Stimulated activated CD4-positive, alpha-beta T cell treated with anti-CD3 and anti-CD28 coated beads, Interleukin-12 subunit alpha, Interleukin-12 subunit beta, amount 100 ng/mL, for 48 hours (primary cell): Measurements from ENCODE around the gene KCNH2.

ENCODE experiments used
- DNase-seq, 3 donors: peaks; one replicate each; pipeline ENCODE4 v3.0.0-alpha.2; 2020; ENCODE audit warnings: low read depth in 2 of 3, low spot score in 1 of 3

Gene KCNH2

DNA sequence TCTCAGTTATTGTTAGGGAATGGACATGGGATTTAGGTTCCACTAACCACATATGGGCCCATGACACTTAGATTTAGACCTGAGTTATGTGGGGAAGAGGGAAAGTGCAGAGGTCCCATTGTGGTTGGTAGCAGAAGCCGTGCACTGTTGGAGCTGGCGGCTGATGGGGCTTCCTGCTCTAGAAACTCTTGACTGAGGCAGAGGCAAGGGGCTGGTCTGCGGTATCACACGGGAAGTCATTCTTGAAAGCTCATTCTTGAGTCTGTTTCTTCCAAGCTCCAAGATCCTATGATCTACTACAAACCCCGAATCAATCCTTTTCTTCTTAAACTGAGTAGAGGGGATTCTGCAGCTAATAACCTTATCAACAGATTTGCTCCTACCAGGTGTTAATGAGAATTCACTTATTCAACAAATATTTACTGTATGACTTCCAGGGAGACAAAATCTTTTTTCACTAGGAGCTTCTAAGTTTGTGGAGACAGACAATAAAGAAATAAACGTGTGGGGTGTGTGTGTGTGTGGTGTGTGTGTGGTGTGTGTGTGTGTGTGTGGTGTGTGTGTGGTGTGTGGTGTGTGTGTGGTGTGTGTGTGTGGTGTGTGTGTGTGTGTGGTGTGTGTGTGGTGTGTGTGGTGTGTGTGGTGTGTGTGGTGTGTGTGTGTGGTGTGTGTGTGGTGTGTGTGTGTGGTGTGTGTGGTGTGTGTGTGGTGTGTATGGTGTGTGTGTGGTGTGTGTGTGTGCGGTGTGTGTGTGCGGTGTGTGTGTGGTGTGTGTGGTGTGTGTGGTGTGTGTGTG is 68.7 kb downstream of the KCNH2 start:
- no peak for DNase-seq

DNA sequence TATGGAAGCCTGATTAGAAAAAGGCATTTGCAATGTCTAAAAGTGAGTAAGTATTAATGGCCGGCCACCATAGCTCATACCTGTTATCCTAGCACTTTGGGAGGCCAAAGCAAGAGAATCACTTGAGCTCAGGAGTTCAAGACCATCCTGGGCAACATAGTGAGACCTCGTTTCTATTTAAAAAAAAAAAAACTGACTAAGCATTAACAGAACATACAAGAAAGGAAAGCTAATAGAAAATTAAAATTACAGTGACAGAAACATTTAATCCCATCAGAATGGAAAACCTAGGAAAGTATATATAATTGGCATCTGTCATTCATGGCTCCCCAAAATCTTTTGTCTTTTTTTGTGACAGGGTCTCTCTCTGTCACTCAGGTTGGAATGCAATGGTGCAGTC is 69.9 kb downstream of the KCNH2 start:
- DNase-seq, result no peak

GRCh38 chr7:150904011-150904909 is 73.9 kb downstream of the KCNH2 start:
- no peak for DNase-seq

DNA sequence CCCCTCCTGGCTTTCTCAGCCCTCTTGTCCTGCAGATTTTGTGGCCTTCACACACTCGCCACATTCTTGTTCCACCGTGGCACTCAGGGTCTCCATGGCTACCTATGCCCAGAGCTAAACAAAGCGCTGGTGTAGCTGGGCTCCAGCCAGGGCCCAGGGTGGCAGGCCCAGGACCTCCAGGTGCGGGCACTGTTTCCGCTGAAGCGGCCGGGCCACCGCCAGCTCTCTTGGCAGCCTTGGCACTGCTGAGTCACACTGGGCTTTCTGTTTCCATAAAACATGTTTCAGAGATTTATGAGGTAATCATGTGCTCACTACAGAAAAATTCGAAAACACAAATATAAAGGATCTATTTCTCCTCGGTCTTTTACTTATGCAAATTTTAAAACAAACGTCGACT is 74.5 kb downstream of the KCNH2 start:
- no peak for DNase-seq

GRCh38 chr7:150902078-150903033 is 75.8 kb downstream of the KCNH2 start:
- no peak for DNase-seq

- DNase-seq, result no peak
These were observed 76.7 kb downstream of the KCNH2 start for GRCh38 chr7:150901160-150902035.

GRCh38 chr7:150900675-150901074 is 77.4 kb downstream of the KCNH2 start:
- no peak for DNase-seq

- DNase-seq, result peak; percentile 56 to 76 (median 65)
These were observed 79.6 kb downstream of the KCNH2 start for GRCh38 chr7:150898475-150899011.

GRCh38 chr7:150897502-150898474 is 80.3 kb downstream of the KCNH2 start:
- DNase-seq, result peak; percentile 34 to 45 (median 39)

DNA sequence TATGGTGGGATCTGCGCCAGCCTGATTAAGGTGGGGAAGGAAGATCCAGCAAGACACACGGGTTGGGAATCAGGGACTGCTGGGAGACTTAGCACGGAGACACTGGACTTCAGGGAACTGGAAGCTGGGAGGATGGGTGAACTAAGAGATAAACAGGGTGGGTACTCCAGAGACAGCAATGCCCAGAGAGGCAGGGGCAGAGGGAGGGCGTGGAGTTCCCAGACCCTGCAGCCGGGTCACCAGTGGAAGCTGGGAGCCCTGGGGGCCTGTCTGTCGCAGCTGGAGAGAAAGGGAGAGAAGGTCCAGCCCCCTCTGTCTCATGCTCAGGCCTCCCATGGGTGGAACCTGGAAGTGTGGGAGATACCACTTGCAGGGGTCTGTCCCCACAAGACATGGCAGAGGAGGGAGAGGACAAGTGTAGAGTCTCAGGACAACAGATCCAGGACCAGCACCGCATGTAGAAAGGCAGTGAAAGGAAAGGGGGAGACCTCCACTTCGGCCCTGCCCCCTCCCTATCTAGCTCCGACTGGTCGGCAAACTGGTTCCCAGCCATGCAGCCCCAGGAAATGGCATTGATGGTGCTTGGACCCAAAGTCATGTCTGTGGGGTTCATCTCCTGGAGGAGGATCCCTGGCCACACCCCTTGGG is 81.4 kb downstream of the KCNH2 start:
- DNase-seq, result no peak

GRCh38 chr7:150895809-150896208 is 82.3 kb downstream of the KCNH2 start:
- no peak for DNase-seq
